Glutamatergic neuron (in vitro differentiated cells): ENCODE results near the gene BUB1B. TPM values are rescaled to one million over a fixed set of nuclear protein-coding genes. Genes with fewer than 3 reads are reported as not detected.
"Not testable (repeated sequence)": the region's sequence is repeated elsewhere in the genome, so short reads cannot be mapped to it uniquely, and the experiment has no call there.

Source experiments
- DNase-seq: peaks from one replicate; pipeline ENCODE4 v3.0.0; 2022
- H3K27ac Mint-ChIP-seq: one replicate; pipeline ENCODE4 v1.8.0; 2020; ENCODE audit warnings: mild to moderate bottlenecking, mixed read lengths, inconsistent platforms; ENCODE audit not compliant: unreplicated experiment
- H3K27me3 Mint-ChIP-seq: one replicate; pipeline ENCODE4 v1.8.0; 2020; ENCODE audit warnings: mild to moderate bottlenecking, moderate library complexity, mixed read lengths, inconsistent platforms; ENCODE audit not compliant: unreplicated experiment
- H3K36me3 Mint-ChIP-seq: one replicate; pipeline ENCODE4 v1.8.0; 2020; ENCODE audit warnings: mild to moderate bottlenecking, mixed read lengths, inconsistent platforms; ENCODE audit not compliant: unreplicated experiment
- H3K4me1 Mint-ChIP-seq: one replicate; pipeline ENCODE4 v1.8.0; 2020; ENCODE audit warnings: mild to moderate bottlenecking, low read depth, mixed read lengths, inconsistent platforms; ENCODE audit not compliant: unreplicated experiment
- H3K4me3 Mint-ChIP-seq: one replicate; pipeline ENCODE4 v1.8.0; 2020; ENCODE audit warnings: mild to moderate bottlenecking, mixed read lengths, inconsistent platforms; ENCODE audit not compliant: unreplicated experiment
- H3K9me3 Mint-ChIP-seq: one replicate; pipeline ENCODE4 v1.8.0; 2020; ENCODE audit warnings: mild to moderate bottlenecking, moderate library complexity, mixed read lengths, inconsistent platforms; ENCODE audit not compliant: unreplicated experiment
- total RNA-seq: library from RNA; stranded (reverse); fragmentation: NEBNext Ultra II Directional; extraction: Animal tissue kit (Norgen Biotek cat#: 25700); gene quantifications from one replicate; pipeline ENCODE4 v1.2.1, GENCODE V29; 2021; ENCODE audit not compliant: unreplicated experiment
- TF ChIP-seq, protein P1 (sequence below): fragments of 200-600 bp; sonication (generic); IDR thresholded peaks from one replicate; pipeline ENCODE4 v1.5.0; 2021; ENCODE audit not compliant: partially characterized antibody, unreplicated experiment

Gene BUB1B
- total RNA-seq, 1 donor from 2014 or later = 16.5 TPM

GRCh38 chr15:40151991-40152390, 8.9 kb upstream of the BUB1B start:
- Mint-ChIP-seq H3K4me3 (no peak overlapping the region), H3K4me1 (peaks cover 10% of the 10 kb centered on the region), H3K27me3 (peaks cover 8% of the 10 kb centered on the region), H3K36me3 (no peaks in the 10 kb centered on the region), H3K9me3 (peaks cover 1% of the 10 kb centered on the region), H3K27ac (peak overlapping the region; percentile 4)
- DNase-seq = no peak
- TF ChIP-seq, protein P1, sequence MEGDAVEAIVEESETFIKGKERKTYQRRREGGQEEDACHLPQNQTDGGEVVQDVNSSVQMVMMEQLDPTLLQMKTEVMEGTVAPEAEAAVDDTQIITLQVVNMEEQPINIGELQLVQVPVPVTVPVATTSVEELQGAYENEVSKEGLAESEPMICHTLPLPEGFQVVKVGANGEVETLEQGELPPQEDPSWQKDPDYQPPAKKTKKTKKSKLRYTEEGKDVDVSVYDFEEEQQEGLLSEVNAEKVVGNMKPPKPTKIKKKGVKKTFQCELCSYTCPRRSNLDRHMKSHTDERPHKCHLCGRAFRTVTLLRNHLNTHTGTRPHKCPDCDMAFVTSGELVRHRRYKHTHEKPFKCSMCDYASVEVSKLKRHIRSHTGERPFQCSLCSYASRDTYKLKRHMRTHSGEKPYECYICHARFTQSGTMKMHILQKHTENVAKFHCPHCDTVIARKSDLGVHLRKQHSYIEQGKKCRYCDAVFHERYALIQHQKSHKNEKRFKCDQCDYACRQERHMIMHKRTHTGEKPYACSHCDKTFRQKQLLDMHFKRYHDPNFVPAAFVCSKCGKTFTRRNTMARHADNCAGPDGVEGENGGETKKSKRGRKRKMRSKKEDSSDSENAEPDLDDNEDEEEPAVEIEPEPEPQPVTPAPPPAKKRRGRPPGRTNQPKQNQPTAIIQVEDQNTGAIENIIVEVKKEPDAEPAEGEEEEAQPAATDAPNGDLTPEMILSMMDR = no peak

GRCh38 chr15:40154821-40155220, 6.0 kb upstream of the BUB1B start:
- DNase-seq, H3K36me3 Mint-ChIP-seq, H3K4me1 Mint-ChIP-seq, H3K27me3 Mint-ChIP-seq, H3K4me3 Mint-ChIP-seq, H3K27ac Mint-ChIP-seq, H3K9me3 Mint-ChIP-seq: not testable (repeated sequence)

DNA sequence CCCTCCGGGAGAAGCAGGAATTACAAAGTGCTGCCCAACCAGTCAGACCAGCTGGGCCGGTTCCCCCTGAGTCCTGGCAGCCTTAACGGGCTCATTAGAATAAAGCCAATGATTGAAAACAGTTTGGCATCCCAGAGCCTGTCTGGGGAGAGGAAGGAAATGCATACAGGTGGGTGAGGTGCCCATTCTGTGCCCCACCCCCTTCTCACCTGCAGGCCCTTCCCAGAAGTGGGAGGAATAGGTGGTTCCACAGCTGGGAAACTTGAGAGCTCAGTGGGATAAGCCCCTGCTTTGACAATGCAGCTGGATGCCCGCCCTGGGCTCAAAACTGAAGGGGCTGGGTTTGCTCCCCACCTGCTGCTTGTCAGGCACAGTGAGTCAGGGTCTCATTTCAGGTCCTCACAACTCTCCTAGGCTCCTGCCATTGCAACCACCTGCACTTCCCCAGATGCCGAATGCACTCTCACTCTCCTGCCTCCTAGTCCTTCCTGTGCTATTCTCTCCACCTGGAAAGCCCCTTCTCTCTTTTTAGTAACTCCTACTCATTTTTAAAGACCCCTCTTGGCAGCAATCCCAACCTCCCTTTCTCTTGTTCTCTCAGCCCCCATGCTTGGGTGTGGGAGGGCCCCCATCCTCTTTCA, 5.5 kb upstream of the BUB1B start:
- TF ChIP-seq, protein P1 = no peak
- DNase-seq = no peak
- no peak overlapping the region for H3K4me3 Mint-ChIP-seq
- H3K4me1 Mint-ChIP-seq = peaks cover 10% of the 10 kb centered on the region
- no peaks in the 10 kb centered on the region for H3K36me3 Mint-ChIP-seq
- no peak overlapping the region for H3K27ac Mint-ChIP-seq
- no peaks in the 10 kb centered on the region for H3K9me3 Mint-ChIP-seq
- H3K27me3 Mint-ChIP-seq = peaks cover 7% of the 10 kb centered on the region

DNA sequence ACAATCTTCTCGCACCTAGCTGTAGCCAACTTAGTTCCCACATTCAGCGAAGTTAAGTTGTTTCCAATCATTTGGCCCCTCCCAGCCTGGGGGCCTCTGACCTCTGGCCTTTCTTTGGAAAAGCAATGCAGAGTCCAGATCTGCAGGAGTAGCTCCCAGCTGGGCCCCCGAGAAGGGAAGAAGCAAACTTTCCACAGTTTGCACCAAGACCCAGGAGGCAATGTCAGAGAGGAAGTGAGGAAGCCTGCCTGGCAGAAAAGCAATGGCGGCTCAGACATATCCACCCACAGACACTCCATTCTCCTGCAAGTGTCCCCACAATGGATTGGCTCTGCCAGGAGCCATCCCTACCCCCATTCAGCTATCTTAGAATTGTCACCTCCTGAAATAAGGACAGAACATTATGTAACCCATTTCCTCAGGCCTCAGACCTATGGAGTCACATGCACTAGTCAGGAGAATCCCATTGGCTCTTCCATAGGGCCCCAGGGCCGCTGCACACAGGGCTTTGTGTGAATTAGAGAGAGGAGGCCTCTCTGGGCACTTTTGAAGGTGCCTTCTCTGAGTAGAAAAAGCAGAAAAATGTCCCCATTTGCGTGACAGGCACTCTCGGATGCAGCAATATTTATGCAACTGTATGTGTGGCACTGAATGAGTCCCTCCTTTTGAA, 3.0 kb upstream of the BUB1B start:
- Mint-ChIP-seq H3K27me3 (peaks cover 1% of the 10 kb centered on the region), H3K9me3 (no peaks in the 10 kb centered on the region), H3K36me3 (no peaks in the 10 kb centered on the region), H3K4me3 (no peak overlapping the region), H3K27ac (no peak overlapping the region), H3K4me1 (no peaks in the 10 kb centered on the region)
- TF ChIP-seq, protein P1 = no peak
- DNase-seq = no peak

- H3K27ac Mint-ChIP-seq = no peak overlapping the region
- DNase-seq = no peak
- no peaks in the 10 kb centered on the region for H3K9me3 Mint-ChIP-seq
- TF ChIP-seq, protein P1 = no peak
- no peaks in the 10 kb centered on the region for H3K4me1 Mint-ChIP-seq
- H3K4me3 Mint-ChIP-seq = no peak overlapping the region
- H3K27me3 Mint-ChIP-seq = peaks cover 1% of the 10 kb centered on the region
- H3K36me3 Mint-ChIP-seq = no peaks in the 10 kb centered on the region
Measured at GRCh38 chr15:40160021-40160420, 848 bp upstream of the BUB1B start.
